ENCODE measurements around the gene THEMIS. TPM values are rescaled to one million over a fixed set of nuclear protein-coding genes. Genes with fewer than 3 reads are reported as not detected.
A peak's percentile ranks its signal among the peaks of the same experiment; 100 is the strongest.
"Not testable (repeated sequence)": the region's sequence is repeated elsewhere in the genome, so short reads cannot be mapped to it uniquely, and the experiment has no call there.

Gene THEMIS
- total RNA-seq, 2 donors from 2014 or later = 11.0 to 50.8 TPM

DNA sequence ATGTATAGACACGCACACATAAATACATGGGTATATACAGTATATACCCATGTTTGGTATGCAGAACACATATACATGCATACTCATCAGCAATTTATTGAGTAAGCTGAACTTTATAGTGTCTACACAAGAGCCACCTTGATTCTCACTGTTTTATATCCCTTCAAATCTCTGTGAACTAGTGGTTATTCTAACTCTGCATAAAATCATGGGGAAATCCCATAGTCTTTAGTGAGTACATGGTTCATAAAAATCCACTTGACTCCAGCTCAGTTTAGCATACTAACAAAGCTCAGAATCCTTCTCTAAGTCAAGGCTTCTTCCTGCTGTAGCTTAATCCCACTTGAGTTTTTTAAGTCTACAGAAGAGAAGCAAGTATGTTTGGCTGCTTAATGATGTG lies 104.1 kb downstream of the THEMIS start:
- Mint-ChIP-seq H3K9me3 (peaks cover 0 to 8% of the 10 kb centered on the region in 2 donors), H3K36me3 (peaks cover 7 to 42% of the 10 kb centered on the region in 2 donors), H3K27ac (no peak overlapping the region)
- no peak for DNase-seq (ENCODE audit: low spot score in 2 of 2)
- ATAC-seq = peak in 1 of 2 donors; percentile 58

DNA sequence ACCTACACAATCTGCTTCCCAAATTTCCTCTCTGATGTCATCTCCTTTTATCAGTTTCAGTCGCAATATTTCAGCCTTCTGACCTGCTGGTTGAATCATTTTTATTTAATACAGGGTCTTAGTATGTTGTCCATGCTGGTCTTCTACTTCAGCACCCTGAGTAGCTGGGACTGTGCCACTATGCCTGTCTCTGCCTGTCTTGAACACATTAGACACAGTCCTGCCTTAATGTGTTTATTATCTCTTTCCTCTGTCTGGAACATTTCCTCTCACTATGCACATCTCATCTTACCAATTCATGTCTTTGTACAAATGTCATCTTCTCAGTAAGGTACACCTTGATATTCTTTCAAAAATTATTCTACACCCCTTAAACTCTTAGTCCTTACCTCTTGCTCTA lies 106.5 kb downstream of the THEMIS start:
- Mint-ChIP-seq H3K27ac (peak overlapping the region; percentile 22 to 32), H3K9me3 (peaks cover 0 to 3% of the 10 kb centered on the region in 2 donors), H3K36me3 (peaks cover 4 to 33% of the 10 kb centered on the region in 2 donors)
- peak in 1 of 2 donors; percentile 33 for ATAC-seq
- no peak for DNase-seq (ENCODE audit: low spot score in 2 of 2)

DNA sequence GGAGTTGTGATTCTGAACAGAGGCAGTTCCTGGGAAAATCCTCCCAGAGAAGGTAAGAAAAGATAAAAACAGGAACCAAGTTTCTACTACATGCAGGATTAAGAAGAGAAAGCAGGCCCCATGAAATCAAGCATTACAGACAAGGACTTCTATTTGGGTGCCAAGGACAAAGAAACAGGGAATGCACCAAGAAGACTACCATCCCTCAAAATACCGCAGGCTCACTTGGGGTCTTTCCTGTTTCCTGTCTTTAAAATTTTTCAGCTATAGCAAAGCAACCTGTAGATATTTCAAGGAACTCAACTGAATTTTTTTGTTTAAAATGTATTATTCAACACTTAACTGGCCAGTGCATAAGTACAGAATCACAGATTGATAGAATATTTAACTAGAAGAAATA lies 107.5 kb downstream of the THEMIS start:
- H3K9me3 Mint-ChIP-seq = peaks cover 0 to 3% of the 10 kb centered on the region in 2 donors
- peaks cover 4 to 35% of the 10 kb centered on the region in 2 donors for H3K36me3 Mint-ChIP-seq
- peak overlapping the region; percentile 22 to 24 for H3K27ac Mint-ChIP-seq
- ATAC-seq = no peak
- DNase-seq (ENCODE audit: low spot score in 2 of 2) = no peak

DNA sequence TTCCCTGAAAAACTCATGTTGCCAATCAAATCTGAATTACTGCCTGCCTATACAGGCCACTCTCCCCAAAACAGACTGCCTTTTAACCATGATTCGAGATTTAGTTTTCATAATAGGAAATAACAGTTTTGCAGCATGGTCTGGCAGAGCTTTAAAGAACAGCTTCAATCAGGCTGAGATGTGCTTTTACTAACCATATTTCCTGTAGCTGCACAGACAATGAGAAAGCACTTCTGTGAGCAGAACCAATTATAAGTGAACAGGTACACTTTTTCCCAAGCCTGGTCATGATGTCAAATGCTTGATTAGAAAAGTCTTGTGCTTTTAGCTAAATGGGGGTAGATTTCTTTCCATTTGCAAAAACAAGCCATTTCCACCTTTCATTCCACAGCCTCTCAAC lies 108.2 kb downstream of the THEMIS start:
- H3K9me3 Mint-ChIP-seq = peaks cover 0 to 3% of the 10 kb centered on the region in 2 donors
- peaks cover 4 to 32% of the 10 kb centered on the region in 2 donors for H3K36me3 Mint-ChIP-seq
- H3K27ac Mint-ChIP-seq = peak overlapping the region in 1 of 2 donors; percentile 22
- ATAC-seq (peak in 1 of 2 donors; percentile 34), DNase-seq (ENCODE audit: low spot score in 2 of 2) (no peak)

DNA sequence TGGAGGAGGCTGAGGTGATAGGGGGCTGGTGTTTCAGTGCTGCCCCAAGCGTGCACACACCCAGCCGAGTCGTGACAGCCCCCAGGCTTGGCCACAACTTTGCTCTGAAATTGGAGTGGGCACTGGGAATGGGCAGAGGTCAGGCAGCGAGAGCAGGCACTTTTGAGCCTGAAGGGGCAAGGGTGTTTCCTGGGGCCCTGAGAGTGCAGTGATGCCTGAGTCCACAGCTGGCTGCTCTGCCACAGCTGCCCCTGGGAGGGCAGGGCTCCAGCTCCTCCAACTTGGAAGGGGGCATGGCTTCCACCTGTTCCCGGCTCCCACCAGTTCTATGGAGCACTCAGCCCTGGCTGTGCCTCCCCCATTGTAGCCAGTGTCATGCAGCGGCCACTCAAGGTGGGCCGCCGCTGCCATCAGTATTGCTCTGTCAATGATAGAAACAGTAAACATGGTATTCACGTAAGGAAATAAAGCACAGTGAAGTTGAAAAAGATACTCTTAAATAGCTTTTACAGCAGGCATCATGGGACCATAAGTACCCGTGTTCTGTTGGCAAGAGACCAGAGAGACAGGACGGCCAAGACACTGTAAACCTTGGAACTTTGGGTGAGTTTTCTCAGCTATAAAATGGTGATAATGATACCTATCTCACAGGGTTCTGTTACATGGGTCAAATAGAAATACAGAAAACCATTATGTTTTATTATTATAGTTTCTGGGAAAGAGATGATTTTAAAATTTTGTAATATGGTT lies 108.9 kb downstream of the THEMIS start:
- Mint-ChIP-seq H3K9me3 (peaks cover 0 to 3% of the 10 kb centered on the region in 2 donors), H3K36me3 (peaks cover 4 to 25% of the 10 kb centered on the region in 2 donors), H3K27ac (no peak overlapping the region)
- DNase-seq (ENCODE audit: low spot score in 2 of 2) (no peak), ATAC-seq (no peak)

DNA sequence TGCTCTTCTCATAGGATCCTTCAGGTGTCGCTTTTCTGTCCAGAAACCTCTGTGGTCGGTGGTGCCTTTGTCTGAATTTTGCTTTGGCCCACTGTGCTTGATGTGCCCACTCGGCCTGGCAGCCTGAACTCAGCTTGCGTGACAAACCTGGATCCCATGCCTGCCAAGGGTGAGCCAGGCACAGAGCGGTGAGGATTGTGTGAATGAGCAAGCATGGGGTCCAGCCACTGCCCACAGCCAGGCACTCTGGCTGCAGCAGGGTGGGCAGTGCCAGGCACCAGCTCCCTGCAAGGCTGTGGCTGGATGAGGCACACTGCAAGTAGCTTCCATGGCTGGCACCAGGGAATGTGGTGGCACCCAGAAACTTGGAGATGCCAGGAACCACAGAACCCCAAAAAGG lies 110.3 kb downstream of the THEMIS start:
- Mint-ChIP-seq H3K36me3 (peaks cover 4 to 22% of the 10 kb centered on the region in 2 donors), H3K9me3 (peaks cover 0 to 3% of the 10 kb centered on the region in 2 donors), H3K27ac (no peak overlapping the region)
- DNase-seq (ENCODE audit: low spot score in 2 of 2) (no peak), ATAC-seq (peak in 1 of 2 donors; percentile 20)

DNA sequence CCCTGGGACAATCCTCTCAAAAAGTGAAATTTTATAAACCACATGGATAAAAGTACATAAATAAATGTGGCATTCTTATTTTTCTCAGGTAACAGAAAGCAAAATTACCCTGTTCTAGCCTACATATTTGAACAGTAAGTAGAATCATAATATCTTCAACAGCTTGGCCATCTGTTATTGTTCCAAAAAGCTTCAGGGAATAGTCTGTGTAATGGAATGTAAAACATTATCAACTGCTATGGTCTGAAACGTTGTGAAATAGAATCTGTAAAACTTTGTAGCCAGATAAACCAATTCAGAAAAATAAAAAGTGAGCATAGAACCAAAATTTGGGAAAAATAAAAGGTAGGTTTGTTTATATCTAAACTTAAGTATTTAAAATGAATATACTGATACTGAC lies 114.7 kb downstream of the THEMIS start:
- H3K36me3 Mint-ChIP-seq = peaks cover 10 to 45% of the 10 kb centered on the region in 2 donors
- no peak for DNase-seq (ENCODE audit: low spot score in 2 of 2)

DNA sequence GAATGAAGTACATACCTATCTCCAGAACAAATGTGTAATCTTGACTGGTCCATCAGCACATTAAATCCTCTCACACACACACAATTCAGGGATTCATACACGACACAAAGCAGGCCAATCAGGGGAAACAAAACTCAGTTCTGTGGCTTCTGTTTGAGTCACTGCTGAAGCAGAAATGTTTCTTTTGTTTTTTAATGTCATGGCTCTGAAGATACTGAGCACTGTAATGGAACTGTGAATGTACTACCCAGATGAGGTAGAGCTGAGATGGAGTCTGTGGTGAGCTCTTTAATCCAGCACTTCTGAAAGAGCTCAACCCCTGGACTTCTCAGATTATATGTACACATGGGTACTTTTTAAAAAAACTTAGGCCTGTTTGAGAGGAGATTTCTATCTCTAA lies 116.4 kb downstream of the THEMIS start:
- Mint-ChIP-seq H3K9me3 (peaks cover 0 to 4% of the 10 kb centered on the region in 2 donors), H3K27ac (peak overlapping the region in 1 of 2 donors; percentile 62), H3K36me3 (peaks cover 7 to 41% of the 10 kb centered on the region in 2 donors)
- ATAC-seq (peak; percentile 98 to 99), DNase-seq (ENCODE audit: low spot score in 2 of 2) (no peak)

More for the DNA sequence above, 114.7 kb downstream of the THEMIS start:
- H3K9me3 Mint-ChIP-seq = peaks cover 0 to 4% of the 10 kb centered on the region in 2 donors
- no peak for ATAC-seq
- no peak overlapping the region for H3K27ac Mint-ChIP-seq

DNA sequence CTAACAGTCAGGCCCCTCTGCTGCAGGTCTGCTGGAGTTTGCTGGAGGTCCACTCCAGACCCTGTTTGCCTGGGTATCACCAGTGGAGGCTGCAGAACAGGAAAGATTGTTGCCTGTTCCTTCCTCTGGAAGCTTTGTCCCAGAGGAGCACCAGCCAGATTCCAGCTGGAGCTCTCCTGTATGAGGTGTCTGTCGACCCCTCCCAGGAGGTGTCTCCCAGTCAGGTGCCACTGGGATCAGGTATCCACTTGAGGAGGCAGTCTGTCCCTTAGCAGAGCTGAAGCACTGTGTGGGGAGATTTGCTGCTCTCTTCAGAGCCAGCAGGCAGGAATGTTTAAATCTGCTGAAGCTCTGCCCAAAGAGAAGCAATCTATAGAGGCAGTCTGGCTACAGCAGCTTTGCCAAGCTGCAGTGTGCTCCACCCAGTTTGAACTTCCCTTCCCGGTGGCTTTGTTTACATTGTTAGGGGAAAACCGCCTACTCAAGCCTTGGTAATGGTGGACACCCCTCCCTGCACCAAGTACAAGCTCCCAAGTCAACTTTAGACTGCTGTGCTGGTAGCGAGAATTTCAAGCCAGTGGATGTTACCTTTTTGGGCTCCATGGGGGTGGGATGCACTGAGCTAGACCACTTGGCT lies 119.1 kb downstream of the THEMIS start:
- H3K9me3 Mint-ChIP-seq; ATAC-seq; DNase-seq (ENCODE audit: low spot score in 2 of 2): not testable (repeated sequence)
- peaks cover 7 to 33% of the 10 kb centered on the region in 2 donors for H3K36me3 Mint-ChIP-seq
- H3K27ac Mint-ChIP-seq = peak overlapping the region in 1 of 2 donors; percentile 58

DNA sequence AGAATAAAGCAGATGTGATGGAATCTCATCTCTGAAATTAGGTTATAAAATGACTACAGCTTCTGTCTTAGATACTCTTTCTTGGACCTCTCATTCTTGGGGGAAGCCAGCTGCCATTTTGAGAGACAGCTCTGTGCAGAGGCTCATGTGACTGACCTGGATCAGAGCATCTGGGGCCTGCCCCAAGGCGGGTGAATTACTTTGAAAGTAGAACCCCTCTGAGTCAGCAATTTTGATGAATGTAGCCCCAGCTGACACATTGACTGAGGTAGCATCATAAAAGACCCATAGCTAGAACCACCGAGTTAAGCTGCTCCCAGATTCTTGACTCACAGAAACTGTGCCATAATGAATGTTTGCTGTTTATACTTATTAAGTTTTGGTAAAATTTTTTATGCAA lies 124.5 kb downstream of the THEMIS start:
- Mint-ChIP-seq H3K36me3 (peaks cover 8 to 21% of the 10 kb centered on the region in 2 donors), H3K27ac (peak overlapping the region in 1 of 2 donors; percentile 72), H3K9me3 (peaks cover 9 to 13% of the 10 kb centered on the region in 2 donors)
- ATAC-seq = peak in 1 of 2 donors; percentile 84
- DNase-seq (ENCODE audit: low spot score in 2 of 2) = no peak

DNA sequence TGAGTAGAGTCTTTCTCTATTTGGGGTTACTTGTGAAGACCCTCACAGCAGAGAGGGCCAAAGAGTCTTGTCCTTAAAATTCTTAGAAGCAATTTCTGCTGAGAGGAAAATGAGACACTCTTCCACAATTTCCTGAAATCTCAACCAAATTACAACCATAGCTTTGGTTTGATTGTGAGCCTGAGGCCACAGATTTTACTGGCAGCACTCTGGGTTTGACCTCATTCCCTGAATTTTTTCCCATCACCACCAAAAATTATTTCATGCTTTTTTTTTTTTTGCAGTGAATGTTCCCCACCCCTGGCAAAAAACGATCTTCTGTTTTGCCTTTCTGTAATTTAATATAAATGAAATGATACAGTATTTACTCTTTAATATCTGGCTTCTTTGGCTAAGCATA lies 125.5 kb downstream of the THEMIS start:
- H3K27ac Mint-ChIP-seq = peak overlapping the region in 1 of 2 donors; percentile 72
- H3K36me3 Mint-ChIP-seq = peaks cover 8 to 20% of the 10 kb centered on the region in 2 donors
- no peak for DNase-seq (ENCODE audit: low spot score in 2 of 2)
- no peak for ATAC-seq
- peaks cover 9 to 16% of the 10 kb centered on the region in 2 donors for H3K9me3 Mint-ChIP-seq

DNA sequence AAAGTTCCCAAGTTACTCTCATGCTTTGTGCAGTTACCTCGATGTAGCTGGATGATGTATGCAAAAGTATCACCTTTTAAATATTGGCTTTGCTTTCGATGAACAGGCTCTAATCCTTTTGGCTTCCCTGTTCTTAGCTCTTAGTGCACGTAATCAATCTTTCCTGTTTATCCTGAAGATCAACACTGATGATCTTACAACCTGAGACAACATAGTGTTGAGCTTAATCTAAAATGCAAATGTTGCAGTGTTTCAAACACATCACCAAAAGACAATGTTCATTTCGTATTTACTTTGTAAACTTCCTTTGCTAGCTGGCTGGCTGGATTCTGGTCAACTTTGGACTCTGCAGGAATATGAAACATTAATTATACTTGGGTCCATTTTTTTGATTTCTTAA lies 132.1 kb downstream of the THEMIS start:
- Mint-ChIP-seq H3K27ac (peak overlapping the region in 1 of 2 donors; percentile 57), H3K36me3 (peaks cover 0 to 28% of the 10 kb centered on the region in 2 donors), H3K9me3 (peaks cover 3 to 9% of the 10 kb centered on the region in 2 donors)
- ATAC-seq = no peak
- DNase-seq (ENCODE audit: low spot score in 2 of 2) = no peak

DNA sequence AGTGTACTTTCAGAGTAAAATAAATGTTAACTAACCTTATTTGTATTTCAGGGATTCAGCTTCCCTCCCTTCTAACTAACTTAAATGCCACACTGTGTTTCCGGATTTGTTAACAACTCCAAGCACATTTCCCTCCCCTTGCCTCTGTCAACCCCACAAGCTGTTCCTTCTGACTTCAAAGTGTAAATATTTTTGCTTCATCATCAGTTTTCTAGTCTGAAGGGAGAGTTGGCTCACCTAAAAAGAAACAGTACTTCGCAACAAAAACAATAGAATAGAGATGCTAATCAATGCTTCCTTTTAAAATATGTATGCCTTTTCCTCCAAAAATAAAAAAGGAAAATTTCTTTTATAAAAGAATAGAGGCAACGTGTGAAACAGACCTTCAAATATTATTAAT lies 132.6 kb downstream of the THEMIS start:
- Mint-ChIP-seq H3K9me3 (peaks cover 3 to 9% of the 10 kb centered on the region in 2 donors), H3K36me3 (peaks cover 0 to 28% of the 10 kb centered on the region in 2 donors), H3K27ac (no peak overlapping the region)
- no peak for ATAC-seq
- no peak for DNase-seq (ENCODE audit: low spot score in 2 of 2)

DNA sequence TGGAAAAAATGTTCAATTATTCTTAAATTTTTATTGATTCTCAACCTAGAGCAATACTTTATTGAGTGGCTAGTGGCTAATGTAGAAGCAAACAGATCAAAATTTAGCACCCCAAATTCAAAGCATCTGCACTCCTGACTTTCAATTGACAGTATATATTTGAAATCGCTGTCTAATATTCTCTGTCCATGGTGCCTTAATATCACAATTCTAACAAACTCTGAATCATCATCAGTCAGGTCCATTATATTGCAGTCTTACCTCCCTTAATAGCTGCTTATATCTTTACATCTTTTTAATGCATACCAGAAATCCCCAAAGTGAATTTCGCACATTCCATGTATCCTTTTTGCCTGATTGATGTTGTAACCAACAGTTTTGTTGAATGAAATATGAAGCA lies 134.9 kb downstream of the THEMIS start:
- Mint-ChIP-seq H3K27ac (no peak overlapping the region), H3K36me3 (peaks cover 0 to 26% of the 10 kb centered on the region in 2 donors), H3K9me3 (peaks cover 0 to 8% of the 10 kb centered on the region in 2 donors)
- no peak for ATAC-seq
- DNase-seq (ENCODE audit: low spot score in 2 of 2) = no peak

DNA sequence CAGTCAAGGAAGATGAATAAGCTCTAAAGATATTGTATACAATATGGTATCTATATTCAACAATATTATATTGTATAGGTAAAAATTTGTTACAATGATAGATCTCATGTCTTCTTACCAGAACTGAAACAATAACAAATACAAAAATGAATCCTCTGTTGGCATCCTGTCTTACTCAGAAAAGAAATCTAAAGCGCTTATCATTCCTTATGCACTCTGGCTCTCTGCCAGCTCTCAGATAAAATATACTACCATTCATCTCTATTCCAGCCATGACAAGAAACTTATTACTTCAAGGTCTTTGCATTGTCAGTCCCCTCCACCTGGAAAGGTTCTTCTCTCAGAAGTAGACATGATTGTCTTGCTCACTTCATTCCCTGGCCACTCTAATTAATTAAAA lies 138.6 kb downstream of the THEMIS start:
- ATAC-seq (peak; percentile 39 to 40), DNase-seq (ENCODE audit: low spot score in 2 of 2) (no peak)

DNA sequence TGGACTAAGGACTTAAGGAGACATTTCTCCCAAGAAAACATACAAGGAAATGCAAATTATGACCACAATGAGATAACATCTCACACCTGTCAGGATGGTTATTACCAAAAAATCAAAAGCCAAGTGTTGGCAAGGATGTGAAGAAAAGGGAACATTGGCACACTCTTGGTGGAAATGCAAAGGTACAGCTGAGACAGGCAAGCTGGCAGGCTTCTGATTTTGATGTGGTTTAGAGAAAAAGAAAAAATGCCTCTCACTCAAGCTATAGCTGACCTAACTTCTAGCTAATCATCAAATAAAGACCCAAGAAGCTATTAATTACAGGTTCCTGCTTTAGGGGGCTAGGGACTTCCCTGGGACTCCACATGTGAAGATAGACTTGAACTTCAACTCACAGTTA lies 139.8 kb downstream of the THEMIS start:
- Mint-ChIP-seq H3K36me3 (peaks cover 0 to 13% of the 10 kb centered on the region in 2 donors), H3K27ac (no peak overlapping the region), H3K9me3 (no peaks in the 10 kb centered on the region)
- DNase-seq (ENCODE audit: low spot score in 2 of 2) (no peak), ATAC-seq (no peak)

More for the DNA sequence above, 138.6 kb downstream of the THEMIS start:
- no peak overlapping the region for H3K27ac Mint-ChIP-seq
- H3K9me3 Mint-ChIP-seq = no peaks in the 10 kb centered on the region
- peaks cover 0 to 13% of the 10 kb centered on the region in 2 donors for H3K36me3 Mint-ChIP-seq

DNA sequence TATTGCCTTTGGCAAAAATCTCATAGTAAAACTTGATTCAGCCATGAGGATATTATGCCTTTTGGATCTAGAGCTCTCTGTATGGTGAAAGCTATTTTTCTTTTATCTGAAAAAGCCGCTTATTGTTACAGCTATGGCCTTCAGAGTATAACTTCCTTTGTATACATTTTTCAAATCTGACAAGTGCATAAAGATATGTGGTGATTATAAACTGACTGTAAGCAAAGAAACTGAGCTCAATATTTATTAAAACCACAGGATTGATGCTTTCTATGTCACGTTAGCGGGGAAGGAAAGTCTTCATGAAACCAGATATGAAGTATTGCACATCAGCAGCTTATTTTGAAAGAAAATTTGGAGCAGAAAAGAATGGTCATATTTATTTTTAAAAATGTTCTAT lies 151.8 kb downstream of the THEMIS start:
- no peaks in the 10 kb centered on the region for H3K9me3 Mint-ChIP-seq
- DNase-seq (ENCODE audit: low spot score in 2 of 2) (no peak), ATAC-seq (no peak)
- peaks cover under 1 to 11% of the 10 kb centered on the region in 2 donors for H3K36me3 Mint-ChIP-seq
- no peak overlapping the region for H3K27ac Mint-ChIP-seq

Data from activated naive CD4-positive, alpha-beta T cell treated with anti-CD3 and anti-CD28 coated beads, Interleukin-2, amount 50 U/mL, for 72 hours (primary cell).